SK-N-SH treated with all-trans-retinoic acid at 6 μM for 48 hours (cell line): ENCODE data around the gene ELMO1.

Experiments used
- ARNTL ChIP-seq: fragments of 450-650 bp; formaldehyde crosslinking; IDR thresholded peaks from 2 replicates; pipeline ENCODE4 v1.5.0; 2020; ENCODE audit warnings: low read depth, mild to moderate bottlenecking, moderate library complexity, borderline replicate concordance
- PATZ1 ChIP-seq: fragments of 250-450 bp; sonication (Bioruptor Pico); IDR thresholded peaks from 2 replicates; pipeline ENCODE4 v1.8.0; 2020; ENCODE audit warnings: mild to moderate bottlenecking, moderate library complexity, borderline replicate concordance
- POU6F1 ChIP-seq: fragments of 250-450 bp; sonication (Bioruptor Pico); IDR thresholded peaks from 2 replicates; pipeline ENCODE4 v1.8.0; 2021; ENCODE audit warnings: low read depth, mild to moderate bottlenecking, moderate library complexity, borderline replicate concordance
- PPARA ChIP-seq: fragments of 250-450 bp; sonication (Bioruptor Pico); IDR thresholded peaks from 2 replicates; pipeline ENCODE4 v1.5.0; 2020; ENCODE audit warnings: mild to moderate bottlenecking, borderline replicate concordance
- RARB ChIP-seq: fragments of 250-450 bp; sonication (Bioruptor Pico); IDR thresholded peaks from 2 replicates; pipeline ENCODE4 v1.8.0; 2021; ENCODE audit warnings: mild to moderate bottlenecking, moderate library complexity
- ZFP3 ChIP-seq: fragments of 250-450 bp; sonication (Bioruptor Pico); IDR thresholded peaks from 2 replicates; pipeline ENCODE4 v1.5.0; 2020; ENCODE audit warnings: mild to moderate bottlenecking, moderate library complexity
- ZFP30 ChIP-seq: fragments of 450-650 bp; formaldehyde crosslinking; IDR thresholded peaks from 2 replicates; pipeline ENCODE4 v1.5.0; 2022; ENCODE audit warnings: mild to moderate bottlenecking, moderate library complexity
- ZNF565 ChIP-seq: fragments of 450-650 bp; formaldehyde crosslinking; conservative IDR thresholded peaks from 2 replicates; pipeline ENCODE4 v1.5.0; 2020; ENCODE audit warnings: low read depth, mild to moderate bottlenecking, moderate library complexity

GRCh38 chr7:37195388-37195787, 253.3 kb downstream of the ELMO1 start:
- no peak for TF ChIP-seq POU6F1 (CRISPR knock-in tag)
- TF ChIP-seq ZFP3 = no peak
- TF ChIP-seq ZNF565 (CRISPR knock-in tag) = no peak
- TF ChIP-seq PPARA (CRISPR knock-in tag) = no peak
- TF ChIP-seq ARNTL (CRISPR knock-in tag) = no peak
- no peak for TF ChIP-seq ZFP30
- TF ChIP-seq RARB (CRISPR knock-in tag) = no peak
- TF ChIP-seq PATZ1 = no peak
